Measurements from ENCODE around the gene WDR81.

DNA sequence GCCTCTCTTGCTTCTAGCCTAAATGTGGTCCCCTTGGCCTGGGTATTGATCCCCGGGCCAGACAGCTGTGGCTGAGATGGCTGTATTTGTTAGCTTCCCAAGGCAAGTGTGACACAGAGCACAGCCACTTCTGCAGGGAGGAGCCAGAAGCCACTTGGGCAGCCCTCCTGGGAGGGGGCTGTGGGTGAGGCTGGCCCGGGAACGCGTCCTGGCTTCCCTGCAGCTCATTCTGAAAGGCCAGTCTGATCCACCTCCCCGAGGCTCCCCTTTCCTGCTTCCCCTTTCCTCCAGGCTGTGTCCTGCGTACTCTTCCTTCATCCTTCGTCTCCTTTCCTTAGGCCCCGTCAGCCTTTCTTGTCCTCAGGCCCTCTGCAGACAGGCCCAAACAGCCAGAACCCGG, 26.1 kb downstream of the WDR81 start:
- TF ChIP-seq CTCF (IDR thresholded peaks at IDR 0.05) (no peak), POLR2A (IDR thresholded peaks at IDR 0.05) (no peak)

Measured in right lobe of liver (tissue), 4 donors.